ENCODE measurements around the gene ZNF695.

ZNF695 gene

DNA sequence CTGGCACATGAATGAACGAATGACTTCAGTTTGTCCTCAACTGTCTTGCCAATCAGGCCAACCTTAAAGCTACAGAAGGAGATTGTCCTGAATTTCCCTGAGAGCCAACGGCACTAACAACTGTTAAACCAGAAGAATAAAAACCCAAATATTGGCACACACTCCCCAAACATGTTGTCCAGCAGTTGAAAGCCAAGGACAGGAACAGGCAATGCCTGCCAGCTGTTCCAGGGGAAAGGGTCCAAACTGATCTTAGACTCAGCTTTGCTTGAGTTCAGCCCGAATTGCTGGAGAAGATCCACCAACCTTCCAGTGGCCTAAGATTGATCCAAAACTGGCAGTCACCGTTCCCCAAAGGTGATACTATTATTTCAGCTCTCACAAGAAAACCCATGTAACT is 53.7 kb downstream of the ZNF695 start:
- FAIRE-seq = no peak

DNA sequence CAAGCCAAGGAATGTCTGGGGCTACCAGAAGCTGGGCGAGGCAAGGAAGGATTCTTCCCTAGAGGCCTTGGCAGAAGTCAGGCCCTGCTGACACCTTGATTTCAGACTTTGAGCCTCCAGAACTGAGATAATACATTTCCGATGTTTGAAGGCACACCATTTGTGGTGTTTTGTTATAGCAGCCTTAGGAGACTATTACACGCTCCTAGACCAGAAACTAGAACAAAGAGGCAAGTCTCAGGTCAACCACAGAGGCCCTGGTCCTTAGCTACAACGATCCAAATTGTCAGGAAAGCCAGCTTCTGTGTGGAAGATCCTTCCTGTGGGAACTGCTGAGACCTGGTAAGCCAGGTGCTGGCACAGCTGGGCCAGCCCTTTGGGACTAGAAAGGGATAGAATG is 56.4 kb downstream of the ZNF695 start:
- FAIRE-seq = no peak

DNA sequence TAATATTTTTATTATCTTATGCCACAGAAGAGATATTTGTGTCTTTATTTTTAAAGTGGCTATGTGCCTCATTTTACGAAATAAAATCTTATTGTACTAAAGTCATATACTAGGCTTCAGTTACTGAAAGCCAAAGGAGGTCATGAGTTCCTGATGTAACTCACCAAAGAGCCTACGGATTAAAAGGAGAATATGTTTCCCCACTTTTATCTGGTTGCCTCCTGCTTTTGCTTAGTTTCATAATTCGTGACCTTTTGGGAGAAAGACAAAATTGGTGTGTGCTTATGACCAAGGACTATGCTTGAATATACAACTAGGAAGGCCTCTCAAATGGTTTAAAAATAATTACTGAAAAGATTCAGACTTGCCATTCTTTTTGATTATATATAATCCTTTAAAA is 57.9 kb downstream of the ZNF695 start:
- no peak for FAIRE-seq

DNA sequence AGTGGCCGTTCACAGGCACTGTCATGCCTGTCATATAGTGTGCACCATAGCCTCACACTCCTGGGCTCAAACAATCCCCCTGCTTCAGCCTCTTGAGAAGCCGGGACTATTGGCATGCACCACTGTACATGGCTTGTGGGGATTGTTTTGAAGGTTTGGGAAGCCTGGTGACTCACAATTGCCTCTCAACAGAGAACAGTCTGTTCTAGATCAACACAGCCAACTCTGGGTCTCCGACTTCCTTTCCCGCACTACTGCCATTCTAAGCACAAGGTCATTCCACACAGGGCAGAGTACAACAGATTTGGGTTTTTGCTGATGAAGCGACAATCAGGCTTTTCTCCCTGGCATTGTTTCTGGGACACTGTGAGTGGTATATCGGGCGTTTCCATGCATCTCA is 60.6 kb downstream of the ZNF695 start:
- no peak for FAIRE-seq

DNA sequence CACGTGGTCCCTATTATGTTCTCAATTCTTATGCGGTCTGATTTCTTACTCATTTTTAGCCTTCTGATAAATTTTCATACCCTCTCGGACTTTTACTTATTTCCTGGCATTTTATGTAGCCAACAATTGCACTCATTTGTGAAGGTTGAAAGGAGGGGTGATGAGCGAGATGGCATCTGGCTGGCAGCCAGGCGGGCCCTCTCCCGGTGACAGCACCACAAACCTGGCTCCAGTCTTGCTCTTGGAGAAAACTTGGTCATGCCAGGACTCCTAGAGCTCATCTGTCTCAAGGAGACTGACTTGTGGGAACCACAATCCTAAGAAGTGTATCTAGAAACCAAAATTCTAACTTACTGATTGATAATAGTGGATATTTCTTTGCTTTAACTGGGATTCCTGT is 61.5 kb downstream of the ZNF695 start:
- FAIRE-seq = no peak
